ENCODE results near the gene FAM24B. TPM values are rescaled to one million over a fixed set of nuclear protein-coding genes. Genes with fewer than 3 reads are reported as not detected.

The FAM24B gene
- total and polyA plus RNA-seq, 2 donors (not counting 3 experiments of a cell fraction or from before 2014, with no cell fraction given): 9.3 to 10.6 TPM

GRCh38 chr10:122882766-122883165 is 3.4 kb upstream of the FAM24B start:
- peaks cover 17% of the 10 kb centered on the region for H3K79me2 ChIP-seq (ENCODE audit: control insufficient read depth, insufficient read depth, low read length)
- ChIA-PET CTCF (no interaction called here), POLR2A (no interaction called here)
- no peak overlapping the region for H3K4me3 ChIP-seq (replicated peaks in 1 of 3; ENCODE audit: insufficient read depth in 1 of 3, low read depth in 1 of 3, low read length in 3 of 3)
- BruUV-seq (replicated peaks): no TSS peak
- FAIRE-seq (no peak), DNase-seq (ENCODE audit: low read depth, low spot score) (peak; percentile 49)
- peaks cover 18% of the 10 kb centered on the region for H3K4me1 ChIP-seq (ENCODE audit: control insufficient read depth, extremely low read depth, insufficient read depth, low read length)
- dilution Hi-C loops (cut with MboI; ENCODE audit: extremely low pct_ligation_motif_present, low sequenced_read_pairs): no loop called here
- no peaks in the 10 kb centered on the region for H4K20me1 ChIP-seq (replicated peaks; ENCODE audit: control insufficient read depth, extremely low read depth, insufficient read depth, low read length)
- TF ChIP-seq JUN (IDR thresholded peaks at IDR 0.05; ENCODE audit: borderline replicate concordance, insufficient read depth, insufficient read length, low read depth) (no peak), FOS (IDR thresholded peaks at IDR 0.05; ENCODE audit: borderline replicate concordance, insufficient read depth, low read length) (no peak), MYC (IDR thresholded peaks at IDR 0.05; ENCODE audit: low read depth, low read length) (no peak), GATA2 (IDR thresholded peaks at IDR 0.05; ENCODE audit: insufficient read depth, insufficient read length, low read depth, low read length) (no peak)
- no peaks in the 10 kb centered on the region for H3K36me3 ChIP-seq (ENCODE audit: control insufficient read depth in 2 of 2, extremely low read depth in 1 of 2, insufficient read depth in 2 of 2, low read length in 2 of 2)
- H2AFZ ChIP-seq (ENCODE audit: low read depth, low read length): no peak overlapping the region
- no peaks in the 10 kb centered on the region for H3K27me3 ChIP-seq (ENCODE audit: control insufficient read depth in 2 of 2, insufficient read depth in 2 of 2, low read length in 2 of 2)
- no peak overlapping the region for H3K4me2 ChIP-seq (ENCODE audit: insufficient read depth, low read length)
- no peak overlapping the region for H3K9ac ChIP-seq (replicated peaks; ENCODE audit: extremely low read depth, insufficient read depth, low read length)
- H3K9me3 ChIP-seq (replicated peaks; ENCODE audit: control insufficient read depth, insufficient read depth, low read length): no peaks in the 10 kb centered on the region
- no peak overlapping the region for H3K27ac ChIP-seq (ENCODE audit: insufficient read depth, low read depth, low read length)
- intact Hi-C loops (cut with micrococcal nuclease): no loop called here
- no peaks in the 10 kb centered on the region for H3K9me1 ChIP-seq (replicated peaks; ENCODE audit: control insufficient read depth, extremely low read depth, insufficient read depth, low read length)

- H3K36me3 ChIP-seq (ENCODE audit: control insufficient read depth in 2 of 2, extremely low read depth in 1 of 2, insufficient read depth in 2 of 2, low read length in 2 of 2): peaks cover 0 to 3% of the 10 kb centered on the region in 2 experiments
- H4K20me1 ChIP-seq (replicated peaks; ENCODE audit: control insufficient read depth, extremely low read depth, insufficient read depth, low read length): no peaks in the 10 kb centered on the region
- H3K4me2 ChIP-seq (ENCODE audit: insufficient read depth, low read length): peak overlapping the region; percentile 54
- ChIA-PET POLR2A (no interaction called here), CTCF (interaction anchor here (0.8 to 1.2 kb wide), 2 partner anchors 12 to 28 kb away, joined by 3 read pairs; no protein-coding TSS in a partner anchor)
- no peak for FAIRE-seq
- H3K27ac ChIP-seq (ENCODE audit: insufficient read depth, low read depth, low read length): peak overlapping the region; percentile 43
- H3K9me1 ChIP-seq (replicated peaks; ENCODE audit: control insufficient read depth, extremely low read depth, insufficient read depth, low read length): no peaks in the 10 kb centered on the region
- no peaks in the 10 kb centered on the region for H3K27me3 ChIP-seq (ENCODE audit: control insufficient read depth in 2 of 2, insufficient read depth in 2 of 2, low read length in 2 of 2)
- peaks cover 26% of the 10 kb centered on the region for H3K4me1 ChIP-seq (ENCODE audit: control insufficient read depth, extremely low read depth, insufficient read depth, low read length)
- H3K9me3 ChIP-seq (replicated peaks; ENCODE audit: control insufficient read depth, insufficient read depth, low read length): no peaks in the 10 kb centered on the region
- H3K4me3 ChIP-seq (replicated peaks in 1 of 3; ENCODE audit: insufficient read depth in 1 of 3, low read depth in 1 of 3, low read length in 3 of 3): peak overlapping the region; percentile 9 to 56 (median 55)
- BruUV-seq (replicated peaks): TSS peak; percentile 65
- peak overlapping the region; percentile 37 for H3K9ac ChIP-seq (replicated peaks; ENCODE audit: extremely low read depth, insufficient read depth, low read length)
- dilution Hi-C loops (cut with MboI; ENCODE audit: extremely low pct_ligation_motif_present, low sequenced_read_pairs) (no loop called here), intact Hi-C loops (cut with micrococcal nuclease) (loop anchor here (1.0 to 2.0 kb wide), 4 partner anchors 18 to 130 kb away; partner anchors contain the start of genes ACADSB, C10orf88 and IKZF5)
- peak; percentile 39 for DNase-seq (ENCODE audit: low read depth, low spot score)
- peak overlapping the region; percentile 76 for H2AFZ ChIP-seq (ENCODE audit: low read depth, low read length)
- H3K79me2 ChIP-seq (ENCODE audit: control insufficient read depth, insufficient read depth, low read length): peaks cover 56% of the 10 kb centered on the region
- TF ChIP-seq MAX (IDR thresholded peaks at IDR 0.05; ENCODE audit: insufficient read depth, insufficient read length): no peak
- TF ChIP-seq JUN (IDR thresholded peaks at IDR 0.05; ENCODE audit: borderline replicate concordance, insufficient read depth, insufficient read length, low read depth): peak; percentile 17
Measured at GRCh38 chr10:122878799-122879338, 512 bp downstream of the FAM24B start.
